ENCODE results near the gene MAML2.

MAML2 gene

GRCh38 chr11:95994329-95994728, 348.7 kb downstream of the MAML2 start:
- no peak overlapping the region for H3K4me3 ChIP-seq (ENCODE audit: low read length)
- no peak for TF ChIP-seq ZNF274 (IDR thresholded peaks at IDR 0.05; ENCODE audit: low read depth, low read length)

DNA sequence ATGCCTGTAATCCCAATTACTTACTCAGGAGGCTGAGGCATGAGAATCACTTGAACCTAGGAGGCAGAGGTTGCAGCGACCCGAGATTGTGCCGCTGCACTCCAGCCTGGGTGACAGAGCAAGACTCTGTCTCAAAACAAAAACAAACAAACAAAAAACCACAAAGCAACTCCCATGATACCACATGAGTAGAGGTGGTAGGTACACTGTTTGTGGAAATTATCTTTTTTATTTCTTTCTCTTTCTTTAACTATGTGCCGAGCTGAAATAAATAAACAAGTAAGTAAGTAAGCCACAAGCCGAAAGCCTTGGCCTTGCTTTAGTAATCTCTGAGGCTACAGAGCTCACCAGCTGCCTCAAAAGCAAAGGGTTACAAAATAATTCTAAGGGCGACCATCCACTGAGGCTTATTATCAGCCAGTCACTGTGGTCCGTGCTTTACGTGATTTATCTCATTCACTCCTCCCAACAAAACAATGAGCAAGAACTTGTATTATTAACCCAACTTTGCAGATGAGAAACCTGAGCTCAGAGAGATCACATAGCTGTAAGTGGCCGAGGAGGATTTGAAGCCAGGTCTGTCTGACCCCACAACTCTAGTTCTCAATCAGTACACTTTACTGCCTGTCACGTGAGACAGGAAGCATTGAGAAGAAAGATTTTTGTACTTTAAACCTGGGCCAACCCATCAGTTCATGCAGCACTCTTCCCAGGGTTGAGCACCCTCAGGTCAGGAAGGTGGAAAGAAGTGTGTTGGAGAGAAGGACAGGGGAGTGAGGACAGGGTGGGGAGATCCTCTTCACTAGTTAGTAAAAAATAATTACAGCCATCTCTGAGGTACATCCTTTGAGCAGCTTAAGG, 349.3 kb downstream of the MAML2 start:
- no peak for TF ChIP-seq ZNF274 (IDR thresholded peaks at IDR 0.05; ENCODE audit: low read depth, low read length)
- H3K4me3 ChIP-seq (ENCODE audit: low read length) = no peak overlapping the region

DNA sequence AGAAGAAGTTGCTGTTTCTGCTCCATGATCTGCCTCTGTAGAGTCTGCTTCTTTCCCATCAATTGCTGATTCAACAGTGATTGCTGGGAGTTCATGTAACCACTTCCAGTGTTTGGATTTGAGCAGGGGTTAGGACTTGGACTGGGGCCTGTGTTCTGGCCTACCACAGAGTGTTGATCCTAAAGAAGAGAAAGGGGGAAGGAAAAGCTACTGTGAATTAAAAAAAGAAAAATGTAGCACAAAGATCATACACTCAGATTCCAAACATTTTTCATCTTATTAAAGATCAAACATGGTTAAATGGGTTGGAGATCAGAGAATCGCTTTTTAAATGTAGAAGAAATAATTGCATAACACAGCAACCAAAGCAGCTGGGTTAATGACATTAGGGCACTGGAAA, 351.4 kb downstream of the MAML2 start:
- no peak for TF ChIP-seq ZNF274 (IDR thresholded peaks at IDR 0.05; ENCODE audit: low read depth, low read length)
- H3K4me3 ChIP-seq (ENCODE audit: low read length) = no peak overlapping the region

DNA sequence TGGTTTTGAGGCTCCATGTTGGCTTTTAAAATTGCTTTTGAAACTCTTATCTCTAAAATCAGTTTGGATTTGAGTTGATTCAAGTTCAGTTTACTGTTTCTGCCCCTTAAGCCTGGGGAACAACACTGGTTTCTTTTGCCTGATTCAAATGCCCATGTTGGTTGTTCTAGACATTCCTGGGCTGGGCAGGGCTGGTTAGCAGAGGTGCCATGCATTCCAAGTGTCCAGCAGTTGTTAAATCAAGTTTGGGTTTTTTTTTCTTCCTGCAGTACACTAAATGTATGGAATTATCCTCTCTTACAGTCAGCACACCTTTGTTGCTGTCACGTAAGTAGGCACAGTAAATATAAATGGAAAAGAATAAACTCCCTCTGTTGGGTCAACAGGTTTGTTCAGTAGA, 351.9 kb downstream of the MAML2 start:
- no peak overlapping the region for H3K4me3 ChIP-seq (ENCODE audit: low read length)
- no peak for TF ChIP-seq ZNF274 (IDR thresholded peaks at IDR 0.05; ENCODE audit: low read depth, low read length)

GRCh38 chr11:95989780-95990179, 353.2 kb downstream of the MAML2 start:
- no peak for TF ChIP-seq ZNF274 (IDR thresholded peaks at IDR 0.05; ENCODE audit: low read depth, low read length)
- H3K4me3 ChIP-seq (ENCODE audit: low read length) = no peak overlapping the region

GRCh38 chr11:95989076-95989605, 353.9 kb downstream of the MAML2 start:
- TF ChIP-seq ZNF274 (IDR thresholded peaks at IDR 0.05; ENCODE audit: low read depth, low read length) = no peak
- H3K4me3 ChIP-seq (ENCODE audit: low read length) = no peak overlapping the region

- no peak overlapping the region for H3K4me3 ChIP-seq (ENCODE audit: low read length)
- TF ChIP-seq ZNF274 (IDR thresholded peaks at IDR 0.05; ENCODE audit: low read depth, low read length) = no peak
These were observed 357.7 kb downstream of the MAML2 start for GRCh38 chr11:95985174-95985808.

DNA sequence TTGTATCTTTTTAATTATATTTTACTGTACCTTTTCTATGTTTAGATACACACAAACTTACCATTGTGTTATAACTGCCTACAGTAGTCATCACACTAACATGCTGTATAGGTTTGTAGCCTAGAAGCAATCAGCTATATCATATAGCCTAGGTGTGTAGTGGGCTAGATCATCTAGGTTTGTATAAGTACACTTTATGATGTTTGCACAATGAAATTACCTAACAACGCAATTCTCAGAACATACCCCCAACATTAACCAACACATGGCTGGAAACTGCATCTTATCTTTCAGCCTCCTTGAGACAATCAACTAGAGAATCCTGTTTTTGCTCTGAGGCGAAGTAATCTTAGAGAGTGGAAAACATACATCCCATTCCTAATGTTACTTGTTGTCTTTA, 358.9 kb downstream of the MAML2 start:
- no peak for TF ChIP-seq ZNF274 (IDR thresholded peaks at IDR 0.05; ENCODE audit: low read depth, low read length)
- H3K4me3 ChIP-seq (ENCODE audit: low read length) = no peak overlapping the region

DNA sequence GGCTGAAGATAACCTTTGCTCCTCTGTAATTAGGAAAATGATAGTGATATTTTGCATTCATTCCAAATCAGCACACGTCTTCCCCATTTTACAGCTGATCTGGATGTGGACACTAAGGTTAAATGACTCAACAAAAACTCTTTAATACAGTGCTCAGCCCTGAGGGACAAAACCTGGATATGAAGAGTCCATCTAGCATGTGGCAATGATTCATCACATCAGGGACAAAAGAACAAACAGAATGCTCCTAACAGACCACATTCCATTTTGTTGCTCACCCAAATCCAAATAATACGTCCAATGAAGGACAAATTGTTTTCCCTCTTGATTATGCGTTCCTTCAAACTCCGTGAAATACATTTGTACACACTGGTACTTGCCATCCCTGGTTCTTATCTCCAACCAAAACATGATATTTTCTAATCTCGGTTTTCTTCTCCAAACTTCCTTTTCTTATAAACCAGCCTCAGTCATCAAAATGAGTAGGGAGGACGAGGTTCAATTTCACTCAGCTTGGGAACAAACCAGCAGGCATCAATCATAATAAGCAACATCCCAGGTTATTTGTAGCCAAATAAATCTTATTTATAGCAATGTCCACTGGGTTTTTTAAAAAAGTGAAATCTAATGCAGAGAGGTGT, 365.3 kb downstream of the MAML2 start:
- TF ChIP-seq ZNF274 (IDR thresholded peaks at IDR 0.05; ENCODE audit: low read depth, low read length) = no peak
- H3K4me3 ChIP-seq (ENCODE audit: low read length) = no peak overlapping the region

GRCh38 chr11:95976550-95976949, 366.4 kb downstream of the MAML2 start:
- no peak overlapping the region for H3K4me3 ChIP-seq (ENCODE audit: low read length)
- no peak for TF ChIP-seq ZNF274 (IDR thresholded peaks at IDR 0.05; ENCODE audit: low read depth, low read length)

DNA sequence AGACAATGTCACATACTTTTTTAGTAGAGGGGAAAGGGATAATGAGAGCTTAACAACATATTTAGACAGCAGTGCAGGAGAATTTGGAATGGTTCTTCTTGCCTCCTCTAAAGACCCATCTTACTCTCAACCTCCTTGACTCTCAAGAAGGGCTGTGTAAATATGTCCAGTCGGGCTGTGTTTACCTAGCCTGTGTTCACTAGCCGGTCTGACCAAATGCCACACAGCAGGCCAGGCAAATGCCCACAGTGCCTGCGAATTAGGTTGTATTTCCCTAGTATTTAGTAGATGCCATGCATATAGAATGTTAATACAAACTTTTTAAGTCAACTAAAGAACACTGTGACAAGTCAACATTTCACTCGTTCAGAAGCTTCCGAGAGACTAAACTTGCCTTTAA, 367.7 kb downstream of the MAML2 start:
- H3K4me3 ChIP-seq (ENCODE audit: low read length) = no peak overlapping the region
- no peak for TF ChIP-seq ZNF274 (IDR thresholded peaks at IDR 0.05; ENCODE audit: low read depth, low read length)

DNA sequence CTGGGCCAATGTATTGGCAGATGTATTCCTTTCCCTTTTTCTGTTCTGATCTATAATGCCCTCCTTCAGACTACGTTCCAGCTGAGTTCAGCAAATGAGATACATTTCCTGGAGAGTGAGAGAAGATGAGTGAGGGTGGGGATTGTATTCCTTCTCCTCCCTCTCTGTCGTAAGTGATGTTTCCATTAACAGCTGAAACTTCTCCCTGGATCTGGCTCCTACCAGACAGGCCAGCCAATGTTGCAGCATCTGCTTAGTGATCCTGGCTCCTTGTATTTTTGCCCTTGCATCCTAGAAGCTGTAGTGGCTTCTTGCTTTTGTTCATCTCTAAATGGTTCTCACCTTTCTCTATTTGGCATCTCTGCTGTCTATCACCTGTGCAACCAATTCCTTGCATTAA, 370.9 kb downstream of the MAML2 start:
- H3K4me3 ChIP-seq (ENCODE audit: low read length) = no peak overlapping the region
- no peak for TF ChIP-seq ZNF274 (IDR thresholded peaks at IDR 0.05; ENCODE audit: low read depth, low read length)

- no peak overlapping the region for H3K4me3 ChIP-seq (ENCODE audit: low read length)
- TF ChIP-seq ZNF274 (IDR thresholded peaks at IDR 0.05; ENCODE audit: low read depth, low read length) = no peak
These were observed 374.4 kb downstream of the MAML2 start for GRCh38 chr11:95968585-95968984.

- TF ChIP-seq ZNF274 (IDR thresholded peaks at IDR 0.05; ENCODE audit: low read depth, low read length) = no peak
- H3K4me3 ChIP-seq (ENCODE audit: low read length) = no peak overlapping the region
These were observed 378.7 kb downstream of the MAML2 start for GRCh38 chr11:95964281-95964680.

DNA sequence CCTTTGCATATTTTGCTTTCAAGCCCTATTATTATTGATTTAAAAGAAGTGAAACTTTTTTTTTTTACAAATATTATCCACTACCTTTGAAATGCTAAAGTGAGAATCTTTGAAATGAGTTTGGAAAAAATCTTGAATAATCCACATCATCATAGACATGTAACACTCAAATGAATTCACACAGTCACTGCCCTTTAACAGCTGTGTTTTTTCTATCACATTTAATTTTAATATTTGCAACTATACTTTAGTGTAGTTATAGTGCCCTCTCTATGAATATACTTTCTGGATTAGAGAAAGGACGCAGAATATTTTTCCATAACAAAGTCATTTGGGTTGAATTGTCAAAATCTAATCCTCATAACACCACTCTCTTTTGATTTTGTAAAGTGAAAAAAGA, 381.2 kb downstream of the MAML2 start:
- no peak overlapping the region for H3K4me3 ChIP-seq (ENCODE audit: low read length)
- no peak for TF ChIP-seq ZNF274 (IDR thresholded peaks at IDR 0.05; ENCODE audit: low read depth, low read length)

All from GM08714 (cell line).